Measurements from ENCODE around the gene PLEKHA6.

GRCh38 chr1:204241050-204241449 lies 118.7 kb downstream of the PLEKHA6 start:
- no peak for TF ChIP-seq POLR2A (IDR thresholded peaks at IDR 0.05)
- TF ChIP-seq CTCF (IDR thresholded peaks at IDR 0.05) = no peak

Data from right lobe of liver (tissue), 4 donors.